Measurements from ENCODE around the gene DIS3L2.
A peak's percentile ranks its signal among the peaks of the same experiment; 100 is the strongest.

- TF ChIP-seq CTCF (IDR thresholded peaks at IDR 0.05) (peak in 5 of 6 experiments; percentile 11 to 55 (median 44)), EP300 (IDR thresholded peaks at IDR 0.05) (no peak), POLR2A (IDR thresholded peaks at IDR 0.05) (no peak), POLR2AphosphoS5 (IDR thresholded peaks at IDR 0.05) (no peak)
Observed at GRCh38 chr2:232142049-232142448, 180.5 kb downstream of the DIS3L2 start.
